ENCODE results near the gene PDZD8. TPM values are rescaled to one million over a fixed set of nuclear protein-coding genes. Genes with fewer than 3 reads are reported as not detected.
A peak's percentile ranks its signal among the peaks of the same experiment; 100 is the strongest.

Gene PDZD8
- total and polyA plus RNA-seq, 9 donors, result 9.0 to 19.4 (median 14.7) TPM

- H3K27ac ChIP-seq (ENCODE audit: low read length), result no peak overlapping the region
- no peaks in the 10 kb centered on the region for H3K9me3 ChIP-seq (replicated peaks; ENCODE audit: control insufficient read depth, low read depth, low read length)
- H3K4me1 ChIP-seq (ENCODE audit: control insufficient read depth, insufficient read depth, low read length), result no peaks in the 10 kb centered on the region
- no peaks in the 10 kb centered on the region for H3K27me3 ChIP-seq (ENCODE audit: control insufficient read depth, insufficient read depth, low read length)
- WGBS (ENCODE audit: insufficient coverage), result 80% methylated on average over 2 of the region's 6 CpGs
- DNase-seq, result no peak
- no peak overlapping the region for H3K4me3 ChIP-seq (ENCODE audit: low read length)
- H3K36me3 ChIP-seq (ENCODE audit: control insufficient read depth, insufficient read depth, low read length), result no peaks in the 10 kb centered on the region
These were observed 24.3 kb upstream of the PDZD8 start for GRCh38 chr10:117399341-117400196.

GRCh38 chr10:117398029-117398428 lies 22.8 kb upstream of the PDZD8 start:
- no peaks in the 10 kb centered on the region for H3K9me3 ChIP-seq (replicated peaks; ENCODE audit: control insufficient read depth, low read depth, low read length)
- H3K4me3 ChIP-seq (ENCODE audit: low read length), result no peak overlapping the region
- H3K36me3 ChIP-seq (ENCODE audit: control insufficient read depth, insufficient read depth, low read length), result no peaks in the 10 kb centered on the region
- H3K27me3 ChIP-seq (ENCODE audit: control insufficient read depth, insufficient read depth, low read length), result no peaks in the 10 kb centered on the region
- H3K27ac ChIP-seq (ENCODE audit: low read length), result no peak overlapping the region
- no peaks in the 10 kb centered on the region for H3K4me1 ChIP-seq (ENCODE audit: control insufficient read depth, insufficient read depth, low read length)
- no peak for DNase-seq
- no CpG with 5 or more reads among the region's 3 CpGs for WGBS (ENCODE audit: insufficient coverage)

DNA sequence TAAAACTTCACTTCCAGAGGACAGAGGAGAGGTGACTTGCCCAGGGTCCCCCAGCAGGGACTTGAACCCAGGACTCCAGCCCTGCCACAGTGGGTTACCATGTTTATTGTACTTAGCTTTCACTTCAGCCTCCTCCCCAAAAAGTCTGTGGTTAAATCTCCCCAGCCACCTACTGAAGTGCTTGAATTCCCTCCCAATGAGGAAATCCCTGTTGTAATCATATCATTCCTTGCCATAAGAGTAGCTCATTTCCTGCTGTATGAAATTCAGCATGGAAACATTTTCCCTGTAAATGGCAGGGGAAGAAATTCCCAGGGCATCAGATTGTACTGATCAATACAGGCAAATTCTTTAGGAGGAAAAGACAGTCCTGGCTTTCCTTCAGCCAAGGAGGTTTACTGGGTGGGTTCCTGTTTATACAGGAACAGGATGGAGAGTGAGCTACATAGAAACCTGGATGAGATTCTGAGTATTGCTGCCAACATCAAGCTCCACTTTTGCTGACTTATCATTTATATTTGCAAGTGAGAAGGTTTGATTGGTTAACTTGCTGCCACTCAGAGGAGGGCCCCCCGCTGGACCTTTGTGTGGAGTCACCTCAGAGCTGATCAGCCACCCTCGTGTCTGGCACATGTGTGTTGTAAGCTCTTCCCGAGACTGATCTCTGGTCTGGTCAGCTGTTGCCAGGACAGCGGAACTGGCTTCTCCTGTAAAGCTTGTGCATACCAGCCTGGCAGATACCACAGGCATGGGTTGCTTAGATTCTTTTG lies 16.4 kb upstream of the PDZD8 start:
- H3K27ac ChIP-seq (ENCODE audit: low read length), result no peak overlapping the region
- no peak overlapping the region for H3K4me3 ChIP-seq (ENCODE audit: low read length)
- WGBS (ENCODE audit: insufficient coverage), result 55% methylated on average over 3 of the region's 4 CpGs
- DNase-seq, result peak; percentile 36
- no peaks in the 10 kb centered on the region for H3K4me1 ChIP-seq (ENCODE audit: control insufficient read depth, insufficient read depth, low read length)
- H3K9me3 ChIP-seq (replicated peaks; ENCODE audit: control insufficient read depth, low read depth, low read length), result no peaks in the 10 kb centered on the region
- peaks cover 2% of the 10 kb centered on the region for H3K27me3 ChIP-seq (ENCODE audit: control insufficient read depth, insufficient read depth, low read length)
- no peaks in the 10 kb centered on the region for H3K36me3 ChIP-seq (ENCODE audit: control insufficient read depth, insufficient read depth, low read length)

DNA sequence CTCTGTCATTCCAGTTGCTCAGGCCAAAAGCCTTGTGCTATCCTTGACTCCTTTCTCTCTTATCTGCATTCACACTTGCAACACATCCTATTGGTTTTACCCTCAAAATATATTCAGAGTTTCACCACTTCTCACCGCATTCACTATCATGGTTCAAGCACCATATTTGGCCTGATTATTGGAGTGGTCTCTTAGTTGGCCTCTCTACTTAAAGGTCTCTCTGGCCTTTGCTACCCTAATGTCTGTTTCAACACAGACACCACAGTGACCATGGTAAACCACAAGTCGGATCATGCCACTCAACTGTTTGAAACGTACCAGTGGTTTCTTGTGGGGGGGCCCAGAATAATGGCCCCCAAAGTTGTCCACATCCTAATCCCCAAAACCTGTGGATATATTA lies 15.2 kb upstream of the PDZD8 start:
- Histone ChIP-seq H3K9me3 (replicated peaks; ENCODE audit: control insufficient read depth, low read depth, low read length) (no peaks in the 10 kb centered on the region), H3K27me3 (ENCODE audit: control insufficient read depth, insufficient read depth, low read length) (peaks cover 2% of the 10 kb centered on the region), H3K4me3 (ENCODE audit: low read length) (no peak overlapping the region), H3K36me3 (ENCODE audit: control insufficient read depth, insufficient read depth, low read length) (no peaks in the 10 kb centered on the region), H3K27ac (ENCODE audit: low read length) (no peak overlapping the region), H3K4me1 (ENCODE audit: control insufficient read depth, insufficient read depth, low read length) (no peaks in the 10 kb centered on the region)
- no CpG with 5 or more reads among the region's 3 CpGs for WGBS (ENCODE audit: insufficient coverage)
- no peak for DNase-seq

GRCh38 chr10:117386805-117387204 lies 11.6 kb upstream of the PDZD8 start:
- Histone ChIP-seq H3K36me3 (ENCODE audit: control insufficient read depth, insufficient read depth, low read length) (no peaks in the 10 kb centered on the region), H3K27ac (ENCODE audit: low read length) (no peak overlapping the region), H3K9me3 (replicated peaks; ENCODE audit: control insufficient read depth, low read depth, low read length) (no peaks in the 10 kb centered on the region), H3K27me3 (ENCODE audit: control insufficient read depth, insufficient read depth, low read length) (peaks cover 5% of the 10 kb centered on the region), H3K4me1 (ENCODE audit: control insufficient read depth, insufficient read depth, low read length) (no peaks in the 10 kb centered on the region), H3K4me3 (ENCODE audit: low read length) (no peak overlapping the region)
- WGBS (ENCODE audit: insufficient coverage), result 63% methylated on average over 1 of the region's 2 CpGs
- DNase-seq, result no peak

DNA sequence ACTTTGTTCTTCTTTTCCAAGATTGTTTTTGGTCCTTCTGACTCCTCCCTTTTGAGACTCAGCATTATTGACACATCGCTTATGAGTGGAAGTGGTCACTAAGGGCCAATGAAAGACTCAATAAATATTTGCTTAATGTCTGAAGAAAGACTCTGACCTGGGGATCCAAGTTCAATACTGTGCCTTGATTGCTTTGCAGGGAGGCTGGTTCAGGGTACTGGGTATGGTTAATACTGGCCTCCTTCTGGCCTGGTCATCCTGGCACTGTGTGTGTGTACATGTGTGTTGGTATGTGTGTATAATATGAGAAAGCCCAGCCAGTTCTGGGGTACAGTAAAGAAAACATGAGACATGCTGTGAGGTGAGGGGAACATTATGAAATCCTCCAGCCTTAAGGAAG lies 7.6 kb upstream of the PDZD8 start:
- H3K9me3 ChIP-seq (replicated peaks; ENCODE audit: control insufficient read depth, low read depth, low read length), result no peaks in the 10 kb centered on the region
- H3K4me1 ChIP-seq (ENCODE audit: control insufficient read depth, insufficient read depth, low read length), result no peaks in the 10 kb centered on the region
- no peaks in the 10 kb centered on the region for H3K36me3 ChIP-seq (ENCODE audit: control insufficient read depth, insufficient read depth, low read length)
- no CpG with 5 or more reads among the region's 1 CpG for WGBS (ENCODE audit: insufficient coverage)
- no peak overlapping the region for H3K27ac ChIP-seq (ENCODE audit: low read length)
- no peak for DNase-seq
- peaks cover 17% of the 10 kb centered on the region for H3K27me3 ChIP-seq (ENCODE audit: control insufficient read depth, insufficient read depth, low read length)
- no peak overlapping the region for H3K4me3 ChIP-seq (ENCODE audit: low read length)

DNA sequence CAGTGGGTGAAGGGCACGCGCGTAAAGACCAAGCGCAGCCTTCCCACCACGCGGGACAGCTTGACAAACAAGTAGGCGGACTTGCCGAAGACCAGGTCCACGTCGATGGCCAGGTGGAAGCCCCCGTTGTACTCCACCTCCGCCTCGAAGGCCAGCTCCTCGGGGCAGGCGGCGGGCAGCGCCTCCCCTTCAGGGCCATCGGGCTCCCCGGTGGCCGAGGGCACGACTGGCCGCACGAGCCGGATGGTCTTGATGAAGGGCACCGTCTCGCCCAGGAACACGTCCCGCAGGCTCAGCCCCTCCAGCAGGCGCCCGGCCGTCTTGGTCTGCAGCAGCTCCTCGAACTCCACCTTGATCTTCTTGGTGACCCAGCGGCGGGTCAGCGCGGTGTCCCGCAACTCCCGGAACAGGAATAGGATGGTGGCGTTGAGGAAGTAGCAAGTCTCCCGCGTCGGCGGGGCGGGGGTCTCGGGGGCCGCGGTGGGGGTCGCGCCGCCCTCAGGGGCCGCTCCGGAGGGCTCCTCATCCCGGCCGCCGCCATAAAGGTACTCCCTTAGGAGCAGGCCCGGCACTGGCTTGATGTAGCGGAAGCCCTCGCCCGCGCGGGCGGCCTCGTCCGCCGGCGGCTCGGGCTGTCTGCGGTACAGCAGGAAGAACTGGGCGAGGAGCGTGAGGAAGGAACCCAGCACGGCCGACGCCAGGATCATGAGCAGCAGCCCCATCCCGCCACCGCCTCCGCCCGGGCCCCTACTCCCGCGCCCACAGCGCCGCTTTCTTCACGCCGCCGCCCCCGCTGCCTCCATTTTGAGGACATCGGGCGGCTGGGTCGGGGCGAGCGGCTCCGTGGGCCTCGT lies 507 bp downstream of the PDZD8 start:
- H3K36me3 ChIP-seq (ENCODE audit: control insufficient read depth, insufficient read depth, low read length), result peaks cover 4% of the 10 kb centered on the region
- peaks cover 11% of the 10 kb centered on the region for H3K27me3 ChIP-seq (ENCODE audit: control insufficient read depth, insufficient read depth, low read length)
- H3K9me3 ChIP-seq (replicated peaks; ENCODE audit: control insufficient read depth, low read depth, low read length), result no peaks in the 10 kb centered on the region
- no peak for DNase-seq
- H3K4me3 ChIP-seq (ENCODE audit: low read length), result peak overlapping the region; percentile 84
- WGBS (ENCODE audit: insufficient coverage), result under 1% methylated on average over 92 of the region's 92 CpGs
- H3K4me1 ChIP-seq (ENCODE audit: control insufficient read depth, insufficient read depth, low read length), result peaks cover 20% of the 10 kb centered on the region
- H3K27ac ChIP-seq (ENCODE audit: low read length), result peak overlapping the region; percentile 86

DNA sequence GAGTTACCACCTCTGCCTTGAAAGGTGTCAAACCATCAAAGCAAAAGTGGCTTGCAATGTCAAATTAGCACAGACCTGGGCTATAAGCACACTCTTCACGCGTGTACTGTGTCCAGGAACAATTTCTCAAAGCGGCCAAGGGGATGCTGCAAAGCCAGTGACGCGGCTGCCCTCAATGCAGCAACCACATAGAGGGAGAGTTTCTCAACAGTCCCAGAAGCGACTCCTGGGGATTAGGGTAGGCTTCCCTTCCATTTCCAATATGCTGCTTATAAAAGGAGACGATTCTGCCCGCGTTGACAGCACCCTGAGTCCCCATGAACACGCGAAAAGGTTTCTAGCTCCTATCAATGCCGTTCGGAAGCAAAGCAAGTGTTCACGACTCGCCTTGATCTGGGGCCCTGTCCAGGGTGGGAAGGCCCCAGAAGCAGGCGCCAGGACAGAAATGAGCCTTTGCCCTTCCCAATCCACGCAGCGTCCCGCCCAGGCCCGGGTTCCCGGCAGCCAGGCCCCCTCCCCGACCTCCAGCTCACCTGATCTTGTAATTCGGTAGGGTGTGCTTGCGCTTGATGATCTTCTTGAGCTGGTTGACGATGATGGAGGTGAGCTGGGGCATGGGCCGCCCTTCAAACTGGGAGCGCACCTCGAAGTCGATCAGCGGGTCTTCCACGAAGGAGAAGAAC lies 1.3 kb downstream of the PDZD8 start:
- peak overlapping the region; percentile 25 for H3K27ac ChIP-seq (ENCODE audit: low read length)
- WGBS (ENCODE audit: insufficient coverage), result under 1% methylated on average over 27 of the region's 31 CpGs
- no peaks in the 10 kb centered on the region for H3K9me3 ChIP-seq (replicated peaks; ENCODE audit: control insufficient read depth, low read depth, low read length)

GRCh38 chr10:117370205-117370604 lies 5.0 kb downstream of the PDZD8 start:
- 100% methylated on average over 2 of the region's 5 CpGs for WGBS (ENCODE audit: insufficient coverage)
- Histone ChIP-seq H3K36me3 (ENCODE audit: control insufficient read depth, insufficient read depth, low read length) (peaks cover 4% of the 10 kb centered on the region), H3K27ac (ENCODE audit: low read length) (no peak overlapping the region), H3K27me3 (ENCODE audit: control insufficient read depth, insufficient read depth, low read length) (no peaks in the 10 kb centered on the region), H3K4me1 (ENCODE audit: control insufficient read depth, insufficient read depth, low read length) (peaks cover 11% of the 10 kb centered on the region), H3K4me3 (ENCODE audit: low read length) (no peak overlapping the region), H3K9me3 (replicated peaks; ENCODE audit: control insufficient read depth, low read depth, low read length) (no peaks in the 10 kb centered on the region)
- DNase-seq, result no peak

More for the DNA sequence above, 1.3 kb downstream of the PDZD8 start:
- peaks cover 5% of the 10 kb centered on the region for H3K27me3 ChIP-seq (ENCODE audit: control insufficient read depth, insufficient read depth, low read length)
- peaks cover 4% of the 10 kb centered on the region for H3K36me3 ChIP-seq (ENCODE audit: control insufficient read depth, insufficient read depth, low read length)
- H3K4me3 ChIP-seq (ENCODE audit: low read length), result peak overlapping the region; percentile 84
- peak; percentile 56 for DNase-seq
- peaks cover 20% of the 10 kb centered on the region for H3K4me1 ChIP-seq (ENCODE audit: control insufficient read depth, insufficient read depth, low read length)
